B cell (primary cell): Measurements from ENCODE around the gene HAUS7.

Experiments
- CTCF ChIP-seq: fragments of 200-600 bp; IDR thresholded peaks from one replicate; pipeline ENCODE4 v1.8.0; 2022; ENCODE audit warnings: antibody characterized with exemption, mild to moderate bottlenecking
- EZH2 ChIP-seq: IDR thresholded peaks from 2 replicates; pipeline ENCODE4 v1.6.1; 2012; ENCODE audit warnings: borderline replicate concordance, low read depth, mild to moderate bottlenecking, moderate library complexity, low read length; ENCODE audit not compliant: insufficient read depth, poor library complexity, severe bottlenecking

- TF ChIP-seq CTCF (no peak), EZH2 (no peak)
Observed at GRCh38 chrX:153517423-153517822, 47.0 kb upstream of the HAUS7 start, which contains the start of gene ATP2B3.
